NB4 (cell line): ENCODE data around the gene SCT.

Experiments
- DNase-seq: peaks from one replicate; pipeline ENCODE4 v3.0.0; 2010; ENCODE audit warnings: low read depth
- H3K4me3 ChIP-seq: one replicate; pipeline ENCODE4 v1.5.1; 2011; ENCODE audit warnings: mild to moderate bottlenecking, low read depth, low read length, moderate library complexity
- MYC ChIP-seq: IDR thresholded peaks from 2 replicates; pipeline ENCODE4 v1.6.1; 2011; ENCODE audit warnings: low read depth, low read length
- POLR2A ChIP-seq: IDR thresholded peaks from 2 replicates; pipeline ENCODE4 v1.6.1; 2011; ENCODE audit warnings: mild to moderate bottlenecking; ENCODE audit not compliant: insufficient read length; ENCODE audit errors: extremely low read depth
- TF ChIP-seq, protein P1 (sequence below): IDR thresholded peaks from 2 replicates; pipeline ENCODE4 v1.6.1; 2011; ENCODE audit warnings: low read depth, low read length
- TF ChIP-seq, protein P2 (sequence below): IDR thresholded peaks from one replicate; pipeline ENCODE4 v1.5.1; 2012; ENCODE audit warnings: low read depth, low read length

SCT gene

DNA sequence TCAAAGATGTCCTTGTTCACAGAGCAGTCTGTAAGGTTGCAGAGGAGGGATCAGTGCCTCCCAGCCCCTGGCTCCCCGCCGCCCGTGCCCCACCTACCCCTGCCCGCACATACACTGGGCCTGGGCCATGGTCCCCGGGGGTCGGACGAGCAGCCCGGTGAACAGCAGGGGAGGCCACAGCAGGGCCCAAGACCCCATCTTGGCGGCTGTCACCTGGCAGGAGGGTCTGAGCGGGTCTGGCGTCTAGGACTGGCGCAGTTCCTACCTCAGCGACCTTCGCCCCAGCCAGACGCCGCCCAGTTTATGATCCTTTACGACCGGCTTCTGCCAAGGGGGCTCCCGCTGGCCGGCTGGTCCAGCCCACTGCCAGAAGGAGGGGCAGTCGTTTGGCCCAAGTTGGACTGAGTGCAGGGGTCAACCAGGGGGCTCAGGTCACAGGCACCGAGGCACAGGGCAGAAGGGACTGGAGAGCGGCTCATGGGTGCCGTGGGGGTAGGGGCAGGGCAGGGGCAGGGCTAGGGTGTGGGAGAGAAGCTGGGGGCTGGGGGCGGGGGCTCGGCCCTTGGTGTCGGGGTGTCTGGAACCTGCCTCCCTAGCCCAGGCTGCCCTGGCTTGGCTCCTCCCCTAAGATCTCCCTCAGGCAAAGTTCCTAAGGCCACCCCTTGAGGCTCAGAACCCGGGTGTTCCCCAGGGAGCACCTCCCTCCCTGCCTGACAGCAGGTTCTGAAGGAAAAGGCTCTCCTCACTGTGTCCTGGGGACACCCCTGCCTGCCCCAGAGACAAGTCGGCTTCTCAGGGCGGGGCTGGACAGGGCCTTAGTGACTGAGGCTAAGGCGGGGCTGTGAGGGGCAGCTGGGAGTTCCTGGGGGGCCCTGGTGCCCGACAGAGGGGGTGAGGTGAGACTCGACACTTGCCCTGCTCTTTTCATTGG is 2.0 kb downstream of the SCT start, which contains the start of gene CDHR5:
Gene CDHR5 (minus strand): TSS at position 251 of the 931 bp plus-strand sequence. CDS start 53 bp downstream, at position 198.
- no peak within 1 kb of the TSS for H3K4me3 ChIP-seq
- no peak for DNase-seq
- TF ChIP-seq, protein P1, sequence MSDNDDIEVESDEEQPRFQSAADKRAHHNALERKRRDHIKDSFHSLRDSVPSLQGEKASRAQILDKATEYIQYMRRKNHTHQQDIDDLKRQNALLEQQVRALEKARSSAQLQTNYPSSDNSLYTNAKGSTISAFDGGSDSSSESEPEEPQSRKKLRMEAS: no peak
- TF ChIP-seq, protein P2, sequence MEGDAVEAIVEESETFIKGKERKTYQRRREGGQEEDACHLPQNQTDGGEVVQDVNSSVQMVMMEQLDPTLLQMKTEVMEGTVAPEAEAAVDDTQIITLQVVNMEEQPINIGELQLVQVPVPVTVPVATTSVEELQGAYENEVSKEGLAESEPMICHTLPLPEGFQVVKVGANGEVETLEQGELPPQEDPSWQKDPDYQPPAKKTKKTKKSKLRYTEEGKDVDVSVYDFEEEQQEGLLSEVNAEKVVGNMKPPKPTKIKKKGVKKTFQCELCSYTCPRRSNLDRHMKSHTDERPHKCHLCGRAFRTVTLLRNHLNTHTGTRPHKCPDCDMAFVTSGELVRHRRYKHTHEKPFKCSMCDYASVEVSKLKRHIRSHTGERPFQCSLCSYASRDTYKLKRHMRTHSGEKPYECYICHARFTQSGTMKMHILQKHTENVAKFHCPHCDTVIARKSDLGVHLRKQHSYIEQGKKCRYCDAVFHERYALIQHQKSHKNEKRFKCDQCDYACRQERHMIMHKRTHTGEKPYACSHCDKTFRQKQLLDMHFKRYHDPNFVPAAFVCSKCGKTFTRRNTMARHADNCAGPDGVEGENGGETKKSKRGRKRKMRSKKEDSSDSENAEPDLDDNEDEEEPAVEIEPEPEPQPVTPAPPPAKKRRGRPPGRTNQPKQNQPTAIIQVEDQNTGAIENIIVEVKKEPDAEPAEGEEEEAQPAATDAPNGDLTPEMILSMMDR: no peak
- TF ChIP-seq MYC (no peak), POLR2A (no peak)

DNA sequence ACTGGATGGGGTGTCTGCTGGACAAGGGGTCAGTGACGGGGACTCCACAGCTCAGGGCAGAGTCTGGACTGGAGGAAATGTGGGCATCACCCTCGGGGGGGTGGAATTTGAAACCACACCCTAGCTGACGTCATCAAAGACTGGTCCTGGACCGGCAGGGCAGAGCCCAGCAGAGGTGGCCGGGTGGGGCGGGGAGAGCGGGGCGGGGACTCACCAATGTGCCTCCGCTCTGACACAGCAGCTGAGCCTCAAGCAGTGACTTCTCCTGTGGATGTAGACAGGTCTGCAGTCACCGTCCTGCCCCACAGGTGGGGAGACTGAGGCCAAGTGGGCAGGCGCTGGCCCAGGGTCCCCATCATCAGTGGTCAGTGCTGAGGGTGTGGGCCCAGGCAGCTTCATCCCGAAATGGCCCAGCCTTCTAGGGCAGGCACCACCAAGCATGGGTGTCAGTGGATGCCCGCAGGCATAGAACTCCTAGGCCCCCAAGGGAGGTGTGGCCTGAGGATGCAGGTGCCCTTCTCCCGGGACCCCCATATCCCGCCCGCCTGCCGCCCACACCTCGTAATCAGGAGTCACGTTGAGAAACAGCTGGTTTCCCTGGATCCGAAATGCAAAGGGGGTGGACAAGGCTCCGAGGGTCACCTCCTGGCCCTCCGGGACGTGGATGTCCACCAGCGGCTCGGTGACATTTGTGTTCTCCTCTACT is 2.8 kb downstream of the SCT start:
- TF ChIP-seq, protein P2: no peak
- TF ChIP-seq, protein P1: no peak
- TF ChIP-seq POLR2A (no peak), MYC (no peak)
- H3K4me3 ChIP-seq: no peak overlapping the region
- DNase-seq: no peak

DNA sequence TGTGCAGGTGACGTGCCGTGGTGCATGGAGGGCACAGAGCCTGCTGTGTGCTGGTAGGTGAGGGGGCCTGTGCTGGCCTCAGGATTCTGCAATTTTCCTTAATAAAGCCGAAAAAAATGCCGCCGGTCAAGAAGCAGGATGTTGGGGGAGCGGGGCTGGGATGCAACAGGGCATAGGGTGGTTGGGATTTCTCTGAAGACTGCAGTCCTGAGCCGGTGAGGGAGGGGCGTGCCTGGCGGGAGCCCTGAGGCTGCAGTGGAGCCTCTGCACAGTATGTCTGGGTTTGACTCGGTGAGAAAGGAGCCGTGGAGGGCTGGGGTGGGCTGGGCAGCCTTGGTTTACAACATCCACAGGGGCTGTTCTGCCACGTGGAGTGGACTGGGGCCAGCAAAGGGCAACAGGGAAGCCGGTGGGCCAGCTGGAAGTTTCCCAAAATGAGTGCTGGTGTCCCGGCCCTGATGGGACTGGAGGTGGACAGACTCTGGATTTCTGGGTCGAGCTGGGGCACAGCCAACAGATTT is 3.6 kb downstream of the SCT start:
- TF ChIP-seq, protein P1: no peak
- TF ChIP-seq MYC: no peak
- TF ChIP-seq POLR2A: no peak
- TF ChIP-seq, protein P2: no peak
- no peak for DNase-seq
- no peak overlapping the region for H3K4me3 ChIP-seq

DNA sequence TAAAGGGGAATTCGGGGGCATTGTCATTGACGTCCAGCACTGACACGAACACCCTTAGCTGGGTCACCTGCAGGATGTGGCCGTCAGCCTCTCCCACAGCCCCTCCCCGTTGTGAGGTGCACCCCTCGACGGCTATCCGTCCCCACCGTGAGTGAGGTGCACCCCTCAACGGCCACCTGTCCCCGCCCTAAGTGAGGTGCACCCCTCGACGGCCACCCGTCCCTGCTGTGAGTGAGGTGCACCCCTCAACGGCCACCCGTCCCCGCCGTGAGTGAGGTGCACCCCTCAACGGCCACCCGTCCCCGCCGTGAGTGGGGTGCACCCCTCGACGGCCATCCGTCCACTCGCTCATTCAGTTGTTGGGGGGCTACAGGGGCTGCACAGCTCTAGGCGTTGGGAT is 5.1 kb downstream of the SCT start:
- no peak for DNase-seq
- TF ChIP-seq, protein P1: no peak
- H3K4me3 ChIP-seq: no peak overlapping the region

DNA sequence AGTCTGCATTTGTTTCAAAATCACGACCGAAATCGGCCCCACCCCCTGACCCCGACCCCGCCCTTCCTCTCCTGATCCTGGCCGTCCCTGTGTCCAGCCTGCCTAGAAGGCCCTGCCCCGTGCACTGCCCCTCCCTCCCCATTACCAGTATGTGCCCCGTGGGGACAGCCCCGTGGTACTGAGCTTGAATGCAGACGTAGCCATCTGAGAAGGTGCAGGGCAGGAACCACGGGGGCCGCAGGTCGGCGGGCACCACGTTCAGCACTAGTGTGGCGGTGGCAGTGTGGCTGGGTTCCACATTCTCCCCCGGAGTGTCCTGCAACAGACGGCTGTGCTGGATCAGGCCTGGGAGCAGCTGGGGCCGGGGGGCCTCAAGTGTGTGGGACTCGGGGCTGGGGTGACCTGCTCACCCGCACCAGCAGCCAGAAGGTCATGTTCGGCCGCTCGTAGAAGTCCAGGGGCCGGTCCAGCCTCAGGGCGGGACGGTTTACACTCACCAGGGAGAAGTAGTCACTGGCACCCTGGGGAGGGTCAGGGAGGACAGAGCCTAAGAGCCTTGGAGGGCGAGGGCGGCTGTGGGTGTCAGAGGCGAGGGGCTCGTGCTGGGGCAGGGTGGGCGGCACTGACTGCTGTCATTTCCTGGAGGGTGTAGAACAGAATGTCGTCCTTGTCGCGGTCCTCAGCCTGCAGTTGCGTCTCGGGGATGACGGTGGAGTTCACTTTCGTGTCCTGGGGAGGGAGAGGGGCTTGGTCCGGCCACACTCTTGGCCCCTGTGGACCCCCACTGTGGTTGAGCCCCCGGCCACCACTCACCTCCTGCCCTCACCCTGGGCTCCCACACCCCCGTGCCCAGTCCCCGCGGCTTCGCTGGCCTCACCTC is 5.8 kb downstream of the SCT start:
- no peak overlapping the region for H3K4me3 ChIP-seq
- TF ChIP-seq, protein P2: no peak
- TF ChIP-seq POLR2A: no peak
- TF ChIP-seq, protein P1: no peak
- TF ChIP-seq MYC: no peak
- no peak for DNase-seq
